ENCODE measurements around the gene MED12L. TPM values are rescaled to one million over a fixed set of nuclear protein-coding genes. Genes with fewer than 3 reads are reported as not detected.

Gene MED12L
- total RNA-seq, 4 donors from 2014 or later: 0.09 to 3.3 (median 0.13) TPM; not detected in 1

GRCh38 chr3:151135541-151136337 is 50.3 kb downstream of the MED12L start:
- DNase-seq: no peak
- Histone ChIP-seq H3K4me3 (no peak overlapping the region), H3K27ac (no peak overlapping the region), H3K27me3 (no peaks in the 10 kb centered on the region), H3K9me3 (no peaks in the 10 kb centered on the region), H3K36me3 (no peaks in the 10 kb centered on the region), H3K4me1 (no peaks in the 10 kb centered on the region)
- TF ChIP-seq POLR2A (IDR thresholded peaks at IDR 0.05): no peak
- TF ChIP-seq, protein P1, sequence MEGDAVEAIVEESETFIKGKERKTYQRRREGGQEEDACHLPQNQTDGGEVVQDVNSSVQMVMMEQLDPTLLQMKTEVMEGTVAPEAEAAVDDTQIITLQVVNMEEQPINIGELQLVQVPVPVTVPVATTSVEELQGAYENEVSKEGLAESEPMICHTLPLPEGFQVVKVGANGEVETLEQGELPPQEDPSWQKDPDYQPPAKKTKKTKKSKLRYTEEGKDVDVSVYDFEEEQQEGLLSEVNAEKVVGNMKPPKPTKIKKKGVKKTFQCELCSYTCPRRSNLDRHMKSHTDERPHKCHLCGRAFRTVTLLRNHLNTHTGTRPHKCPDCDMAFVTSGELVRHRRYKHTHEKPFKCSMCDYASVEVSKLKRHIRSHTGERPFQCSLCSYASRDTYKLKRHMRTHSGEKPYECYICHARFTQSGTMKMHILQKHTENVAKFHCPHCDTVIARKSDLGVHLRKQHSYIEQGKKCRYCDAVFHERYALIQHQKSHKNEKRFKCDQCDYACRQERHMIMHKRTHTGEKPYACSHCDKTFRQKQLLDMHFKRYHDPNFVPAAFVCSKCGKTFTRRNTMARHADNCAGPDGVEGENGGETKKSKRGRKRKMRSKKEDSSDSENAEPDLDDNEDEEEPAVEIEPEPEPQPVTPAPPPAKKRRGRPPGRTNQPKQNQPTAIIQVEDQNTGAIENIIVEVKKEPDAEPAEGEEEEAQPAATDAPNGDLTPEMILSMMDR (IDR thresholded peaks at IDR 0.05): no peak

DNA sequence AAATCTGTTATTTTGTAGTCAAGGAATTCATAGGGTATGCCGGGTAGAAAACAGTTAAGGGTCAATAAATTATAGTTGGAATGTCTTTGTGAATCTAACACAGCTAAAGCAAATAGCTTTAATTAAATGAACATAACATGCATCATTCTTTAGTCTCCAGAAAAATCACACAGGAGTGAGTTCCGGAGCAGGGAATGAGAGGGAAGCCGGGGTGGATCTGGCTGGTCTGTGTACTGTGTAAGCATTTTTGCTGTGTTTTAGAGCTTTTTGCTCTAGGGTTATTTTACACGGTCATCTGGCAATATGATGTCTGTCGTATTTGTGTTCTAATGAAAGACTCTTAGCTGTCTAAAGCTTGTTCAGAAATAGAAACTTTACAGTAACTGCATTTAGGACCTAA is 57.5 kb downstream of the MED12L start:
- Histone ChIP-seq H3K27ac (no peak overlapping the region), H3K4me3 (no peak overlapping the region), H3K36me3 (no peaks in the 10 kb centered on the region), H3K4me1 (peaks cover 0 to 7% (median 5%) of the 10 kb centered on the region in 4 donors), H3K9me3 (no peaks in the 10 kb centered on the region), H3K27me3 (no peaks in the 10 kb centered on the region)
- no peak for DNase-seq
- no peak for TF ChIP-seq POLR2A (IDR thresholded peaks at IDR 0.05)
- TF ChIP-seq, protein P1 (IDR thresholded peaks at IDR 0.05): no peak

DNA sequence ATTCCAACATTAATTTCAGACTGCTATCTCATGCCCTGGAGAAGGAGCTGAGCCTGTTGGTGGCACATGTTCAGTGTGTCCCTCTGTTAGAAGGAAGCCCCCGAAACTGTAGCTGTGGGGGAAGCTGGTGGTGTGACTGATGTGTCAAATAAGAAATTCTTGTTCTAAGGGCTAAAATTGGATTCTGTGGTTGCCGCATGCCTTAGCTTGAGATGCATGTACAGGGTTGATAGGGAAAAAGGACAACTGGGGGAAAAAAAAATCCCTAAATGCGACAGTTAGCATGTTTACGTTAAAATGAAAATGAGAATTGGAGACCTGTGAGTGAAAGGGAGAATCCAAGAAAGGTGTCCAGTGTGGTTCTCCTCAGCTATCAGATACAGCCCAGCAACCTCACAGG is 58.6 kb downstream of the MED12L start:
- peaks cover 0 to 7% (median 5%) of the 10 kb centered on the region in 4 donors for H3K4me1 ChIP-seq
- H3K4me3 ChIP-seq: no peak overlapping the region
- no peaks in the 10 kb centered on the region for H3K27me3 ChIP-seq
- TF ChIP-seq POLR2A (IDR thresholded peaks at IDR 0.05): no peak
- TF ChIP-seq, protein P1 (IDR thresholded peaks at IDR 0.05): no peak
- H3K9me3 ChIP-seq: no peaks in the 10 kb centered on the region
- DNase-seq: no peak
- H3K27ac ChIP-seq: no peak overlapping the region
- H3K36me3 ChIP-seq: no peaks in the 10 kb centered on the region

GRCh38 chr3:151144760-151145159 is 59.3 kb downstream of the MED12L start:
- Histone ChIP-seq H3K9me3 (no peaks in the 10 kb centered on the region), H3K27ac (no peak overlapping the region), H3K27me3 (no peaks in the 10 kb centered on the region), H3K4me1 (peaks cover 0 to 7% (median 5%) of the 10 kb centered on the region in 4 donors), H3K36me3 (no peaks in the 10 kb centered on the region), H3K4me3 (no peak overlapping the region)
- no peak for DNase-seq
- TF ChIP-seq POLR2A (IDR thresholded peaks at IDR 0.05): no peak
- TF ChIP-seq, protein P1 (IDR thresholded peaks at IDR 0.05): no peak

- Histone ChIP-seq H3K27me3 (no peaks in the 10 kb centered on the region), H3K4me1 (peaks cover 0 to 7% (median 5%) of the 10 kb centered on the region in 4 donors), H3K27ac (no peak overlapping the region), H3K9me3 (no peaks in the 10 kb centered on the region), H3K36me3 (no peaks in the 10 kb centered on the region), H3K4me3 (no peak overlapping the region)
- DNase-seq: no peak
- TF ChIP-seq, protein P1 (IDR thresholded peaks at IDR 0.05): no peak
- TF ChIP-seq POLR2A (IDR thresholded peaks at IDR 0.05): no peak
Observed at GRCh38 chr3:151145713-151146070, 60.2 kb downstream of the MED12L start.

Data from Peyer's patch (tissue), 4 donors.